Keratinocyte (primary cell): ENCODE measurements around the gene MYRIP.

Experiments
- CTCF ChIP-seq, 3 experiments: IDR thresholded peaks in 1 of 3; conservative IDR thresholded peaks in 1 of 3; optimal IDR thresholded peaks in 1 of 3; 2 replicates in 2 of 3; 3 replicates in 1 of 3; pipeline versions ENCODE3 to v1.5.1; 2011; ENCODE audit warnings: low read length in 3 of 3, mild to moderate bottlenecking in 3 of 3, moderate library complexity in 2 of 3, control low read depth in 1 of 3, inconsistent platforms in 1 of 3; ENCODE audit not compliant: insufficient read depth in 2 of 3; ENCODE audit errors: extremely low read depth in 1 of 3
- EZH2 ChIP-seq: IDR thresholded peaks from one replicate; pipeline ENCODE4 v1.6.1; 2012; ENCODE audit warnings: inconsistent platforms, mild to moderate bottlenecking, low read length, moderate library complexity

DNA sequence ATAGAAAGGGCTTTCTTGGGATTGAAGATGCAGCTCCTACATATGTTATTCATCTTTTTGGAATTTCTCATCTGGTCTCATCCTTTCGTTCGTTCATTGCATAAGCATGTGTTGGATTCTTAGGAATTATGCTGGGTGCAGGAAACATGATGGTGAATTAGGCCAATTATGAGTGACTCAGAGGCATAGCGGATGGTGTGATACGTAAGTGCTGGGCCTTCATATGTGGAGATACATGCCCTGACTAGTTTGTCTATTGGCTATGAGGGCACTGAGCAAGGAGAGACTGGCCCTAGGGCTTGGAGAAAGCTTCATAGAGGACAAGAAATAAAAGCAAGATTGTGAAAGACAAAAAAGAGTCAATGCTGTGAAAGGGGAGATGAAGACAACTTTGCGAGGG lies 235.1 kb downstream of the MYRIP start:
- TF ChIP-seq CTCF (optimal IDR thresholded peaks at IDR 0.05 in 1 of 3, IDR thresholded peaks at IDR 0.05 in 1 of 3, conservative IDR thresholded peaks at IDR 0.05 in 1 of 3; ENCODE audit: extremely low read depth in 1 of 3, insufficient read depth in 2 of 3, low read length in 3 of 3) (no peak), EZH2 (no peak)
